ENCODE measurements around the gene TARBP2. TPM values are rescaled to one million over a fixed set of nuclear protein-coding genes. Genes with fewer than 3 reads are reported as not detected.
"Not testable (repeated sequence)": the region's sequence is repeated elsewhere in the genome, so short reads cannot be mapped to it uniquely, and the experiment has no call there.

TARBP2 gene
- total RNA-seq, 4 donors from 2014 or later: 19.6 to 26.0 (median 22.3) TPM

DNA sequence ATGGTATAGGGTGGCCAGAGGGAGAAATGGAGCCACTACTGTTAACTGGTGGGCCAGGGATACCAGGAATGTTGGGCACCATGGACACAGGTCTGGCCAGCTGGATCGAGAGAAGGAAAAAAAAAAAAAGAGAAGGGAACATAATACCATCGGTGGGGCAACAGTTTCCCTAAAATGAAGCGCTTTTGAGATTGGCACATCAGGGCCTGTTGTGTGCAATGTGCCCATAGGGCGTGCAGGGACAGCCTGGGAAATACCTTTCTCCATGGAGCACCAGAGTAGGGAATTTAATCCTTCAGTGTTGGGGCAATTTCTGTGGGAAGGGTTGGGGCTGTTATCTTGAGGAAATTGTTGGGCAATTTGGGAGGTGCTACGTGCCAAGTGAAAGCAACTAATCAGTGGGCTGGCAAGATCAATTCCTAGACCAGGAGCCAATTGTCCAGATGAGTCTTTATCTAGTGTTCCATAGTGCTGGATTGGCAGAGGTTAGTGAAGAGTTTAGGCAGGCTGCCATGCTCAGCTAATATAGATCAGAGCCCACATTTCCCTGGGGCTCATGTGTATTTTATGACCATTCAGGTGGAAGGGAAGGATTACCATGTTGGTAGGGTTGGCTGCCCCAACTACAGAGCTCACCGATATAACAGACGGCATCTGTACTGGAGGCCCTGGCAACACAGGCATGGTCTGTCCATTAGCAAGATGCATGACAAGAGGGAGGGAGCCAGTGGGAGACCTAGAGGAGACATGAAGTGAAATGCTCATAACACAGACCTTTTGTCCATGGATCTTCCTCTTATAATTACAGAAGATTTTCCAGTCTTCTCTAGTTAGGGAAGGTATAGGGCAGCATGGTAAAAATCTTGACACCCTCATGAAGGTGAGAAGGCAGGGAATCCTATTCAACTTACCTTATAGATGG is 31.7 kb downstream of the TARBP2 start:
- TF ChIP-seq, protein P1, sequence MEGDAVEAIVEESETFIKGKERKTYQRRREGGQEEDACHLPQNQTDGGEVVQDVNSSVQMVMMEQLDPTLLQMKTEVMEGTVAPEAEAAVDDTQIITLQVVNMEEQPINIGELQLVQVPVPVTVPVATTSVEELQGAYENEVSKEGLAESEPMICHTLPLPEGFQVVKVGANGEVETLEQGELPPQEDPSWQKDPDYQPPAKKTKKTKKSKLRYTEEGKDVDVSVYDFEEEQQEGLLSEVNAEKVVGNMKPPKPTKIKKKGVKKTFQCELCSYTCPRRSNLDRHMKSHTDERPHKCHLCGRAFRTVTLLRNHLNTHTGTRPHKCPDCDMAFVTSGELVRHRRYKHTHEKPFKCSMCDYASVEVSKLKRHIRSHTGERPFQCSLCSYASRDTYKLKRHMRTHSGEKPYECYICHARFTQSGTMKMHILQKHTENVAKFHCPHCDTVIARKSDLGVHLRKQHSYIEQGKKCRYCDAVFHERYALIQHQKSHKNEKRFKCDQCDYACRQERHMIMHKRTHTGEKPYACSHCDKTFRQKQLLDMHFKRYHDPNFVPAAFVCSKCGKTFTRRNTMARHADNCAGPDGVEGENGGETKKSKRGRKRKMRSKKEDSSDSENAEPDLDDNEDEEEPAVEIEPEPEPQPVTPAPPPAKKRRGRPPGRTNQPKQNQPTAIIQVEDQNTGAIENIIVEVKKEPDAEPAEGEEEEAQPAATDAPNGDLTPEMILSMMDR (IDR thresholded peaks at IDR 0.05): no peak
- DNase-seq (ENCODE audit: low spot score): no peak
- ATAC-seq (ENCODE audit: low FRiP score): no peak

- ATAC-seq (ENCODE audit: low FRiP score) (no peak), DNase-seq (ENCODE audit: low spot score) (no peak)
- TF ChIP-seq, protein P1 (IDR thresholded peaks at IDR 0.05): no peak
Observed at GRCh38 chr12:53533471-53533870, 32.4 kb downstream of the TARBP2 start.

- ATAC-seq (ENCODE audit: low FRiP score): no peak
- TF ChIP-seq, protein P1 (IDR thresholded peaks at IDR 0.05): no peak
Observed at GRCh38 chr12:53536962-53537361, 35.9 kb downstream of the TARBP2 start.

GRCh38 chr12:53538209-53538689 is 37.2 kb downstream of the TARBP2 start:
- DNase-seq (ENCODE audit: low spot score): no peak
- ATAC-seq (ENCODE audit: low FRiP score): peak; percentile 55
- TF ChIP-seq, protein P1 (IDR thresholded peaks at IDR 0.05): no peak

More at GRCh38 chr12:53536962-53537361, 35.9 kb downstream of the TARBP2 start:
- no peak for DNase-seq (ENCODE audit: low spot score)

DNA sequence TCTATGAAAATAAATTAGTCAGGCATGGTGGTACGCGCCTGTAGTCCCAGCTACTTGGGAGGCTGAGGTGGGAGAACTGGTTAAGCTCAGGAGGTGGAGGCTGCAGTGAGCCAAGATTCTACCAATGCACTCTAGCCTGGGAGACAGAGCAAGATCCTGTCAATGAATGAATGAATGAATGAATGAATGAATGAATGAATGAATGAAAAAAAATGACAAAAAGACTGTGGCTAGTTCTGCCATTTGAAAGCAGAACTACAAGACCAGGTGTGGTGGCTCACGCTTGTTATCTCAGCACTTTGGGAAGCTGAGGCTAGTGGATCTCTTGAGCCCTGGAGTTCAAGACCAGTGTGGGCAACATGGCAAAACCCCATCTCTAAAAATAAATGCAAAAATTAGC is 38.4 kb downstream of the TARBP2 start:
- no peak for ATAC-seq (ENCODE audit: low FRiP score)
- no peak for DNase-seq (ENCODE audit: low spot score)
- TF ChIP-seq, protein P1 (IDR thresholded peaks at IDR 0.05): no peak

DNA sequence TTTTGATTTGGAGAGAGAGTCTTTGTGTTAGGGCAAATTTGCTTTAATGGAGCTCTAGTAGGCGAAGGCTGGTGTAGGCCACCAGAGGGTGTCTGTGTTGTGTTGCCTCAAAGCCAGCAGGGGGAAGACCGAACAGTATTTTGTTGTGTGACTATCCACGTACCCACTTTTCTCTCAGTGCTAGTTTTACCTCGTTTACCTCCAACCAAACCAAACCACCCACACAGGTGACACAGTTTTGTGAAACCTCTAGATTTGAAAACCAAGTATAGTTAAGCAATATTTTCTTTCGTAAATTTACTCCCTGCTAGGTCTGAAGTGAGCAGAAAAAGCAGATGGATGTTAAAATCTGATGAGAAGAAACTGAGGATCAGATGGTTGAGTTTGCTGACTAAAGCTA is 42.5 kb downstream of the TARBP2 start:
- peak; percentile 88 for ATAC-seq (ENCODE audit: low FRiP score)
- DNase-seq (ENCODE audit: low spot score): no peak
- TF ChIP-seq, protein P1 (IDR thresholded peaks at IDR 0.05): peak in 2 of 3 donors; percentile 50 to 75

DNA sequence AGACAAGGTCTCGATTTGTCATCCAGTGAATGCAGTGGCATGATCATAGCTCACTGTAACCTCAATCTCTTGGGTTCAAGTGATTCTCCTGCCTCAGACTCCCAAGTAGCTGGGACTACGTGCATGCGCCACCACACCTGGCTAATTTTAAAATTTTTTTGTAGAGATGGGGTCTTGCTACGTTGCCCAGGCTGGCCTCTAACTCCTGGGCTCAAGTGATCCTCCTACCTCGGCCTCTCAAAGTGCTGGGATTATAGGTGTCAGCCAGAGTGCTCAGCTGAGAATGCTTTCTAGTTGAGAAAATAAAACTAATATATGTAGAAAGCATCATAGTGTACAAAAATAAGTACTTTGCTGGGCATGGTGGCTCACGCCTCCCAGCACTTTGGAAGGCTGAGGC is 47.3 kb downstream of the TARBP2 start:
- ATAC-seq (ENCODE audit: low FRiP score); DNase-seq (ENCODE audit: low spot score): not testable (repeated sequence)

DNA sequence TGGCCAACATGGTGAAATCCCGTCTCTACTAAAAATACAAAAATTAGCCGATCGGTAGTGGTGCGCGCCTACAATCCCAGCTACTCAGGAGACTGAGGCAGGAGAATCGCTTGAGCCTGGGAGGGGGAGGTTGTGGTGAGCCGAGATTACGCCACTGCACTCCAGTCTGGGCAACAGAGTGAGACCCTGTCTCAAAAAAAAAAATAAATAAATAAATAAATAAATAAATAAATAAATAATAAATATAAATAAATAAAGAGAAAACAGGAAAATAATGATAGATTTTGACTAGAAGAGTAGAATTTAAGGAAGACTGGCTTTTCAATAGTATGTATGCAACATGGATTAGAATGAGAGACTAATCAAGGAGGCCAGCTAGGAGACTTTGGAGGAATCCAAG is 49.0 kb downstream of the TARBP2 start:
- not testable (repeated sequence) for ATAC-seq (ENCODE audit: low FRiP score)

More for the DNA sequence above, 49.0 kb downstream of the TARBP2 start:
- DNase-seq (ENCODE audit: low spot score): not testable (repeated sequence)
